H9 (cell line): ENCODE data around the gene CAMK1G. TPM values are rescaled to one million over a fixed set of nuclear protein-coding genes. Genes with fewer than 3 reads are reported as not detected.

ENCODE experiments used
- DNase-seq: peaks from one replicate; pipeline ENCODE4 v3.0.0-alpha.2; 2017
- H2AFZ ChIP-seq: one replicate; pipeline ENCODE4 v1.6.1; 2013; ENCODE audit warnings: mild to moderate bottlenecking, low read length, control low read depth, moderate library complexity
- H2AK5ac ChIP-seq: 2 replicates; pipeline ENCODE4 v1.6.1; 2013; ENCODE audit warnings: low read length, control low read depth, mixed read lengths; ENCODE audit not compliant: insufficient read length
- H2BK120ac ChIP-seq: one replicate; pipeline ENCODE4 v1.6.1; 2013; ENCODE audit warnings: low read depth, mild to moderate bottlenecking, low read length, control low read depth, inconsistent platforms; ENCODE audit not compliant: poor library complexity, severe bottlenecking
- H2BK12ac ChIP-seq: 2 replicates; pipeline ENCODE4 v1.6.1; 2013; ENCODE audit warnings: low read length, control low read depth, mixed read lengths, low read depth; ENCODE audit not compliant: insufficient read length
- H2BK15ac ChIP-seq: 2 replicates; pipeline ENCODE4 v1.6.1; 2013; ENCODE audit warnings: low read depth, low read length, control low read depth
- H2BK20ac ChIP-seq: one replicate; pipeline ENCODE4 v1.6.1; 2013; ENCODE audit warnings: low read depth, mild to moderate bottlenecking, low read length, control low read depth, inconsistent platforms; ENCODE audit not compliant: poor library complexity, severe bottlenecking
- H2BK5ac ChIP-seq: 2 replicates; pipeline ENCODE4 v1.6.1; 2013; ENCODE audit warnings: low read length, control low read depth, mixed read lengths; ENCODE audit not compliant: insufficient read length
- H3K14ac ChIP-seq: 2 replicates; pipeline ENCODE4 v1.6.1; 2013; ENCODE audit warnings: low read length, control low read depth; ENCODE audit not compliant: insufficient read depth
- H3K18ac ChIP-seq: 2 replicates; pipeline ENCODE4 v1.6.1; 2013; ENCODE audit warnings: low read depth, mild to moderate bottlenecking, mixed read lengths, low read length, control low read depth; ENCODE audit not compliant: insufficient read length
- H3K23ac ChIP-seq: 2 replicates; pipeline ENCODE4 v1.6.1; 2013; ENCODE audit warnings: low read length, control low read depth, mixed read lengths, low read depth; ENCODE audit not compliant: insufficient read length
- H3K23me2 ChIP-seq: 2 replicates; pipeline ENCODE4 v1.6.1; 2013; ENCODE audit warnings: low read depth, mild to moderate bottlenecking, mixed read lengths, low read length, control low read depth; ENCODE audit not compliant: insufficient read length, poor library complexity, severe bottlenecking
- H3K27ac ChIP-seq: 2 replicates; pipeline ENCODE4 v1.5.1; 2013; ENCODE audit warnings: low read length, control low read depth, mixed read lengths, low read depth; ENCODE audit not compliant: insufficient read length
- H3K27me3 ChIP-seq: 2 replicates; pipeline ENCODE4 v1.6.1; 2013; ENCODE audit warnings: low read length, control low read depth, inconsistent platforms; ENCODE audit not compliant: insufficient read depth
- H3K4ac ChIP-seq: 2 replicates; pipeline ENCODE4 v1.6.1; 2013; ENCODE audit warnings: low read depth, mild to moderate bottlenecking, control low read depth, inconsistent platforms, low read length, moderate library complexity
- H3K4me1 ChIP-seq: 2 replicates; pipeline ENCODE4 v1.6.1; 2013; ENCODE audit warnings: low read length, control low read depth, inconsistent platforms; ENCODE audit not compliant: insufficient read depth
- H3K4me2 ChIP-seq: 2 replicates; pipeline ENCODE4 v1.6.1; 2013; ENCODE audit warnings: low read length, control low read depth, mixed read lengths; ENCODE audit not compliant: insufficient read length, insufficient read depth
- H3K56ac ChIP-seq: 2 replicates; pipeline ENCODE4 v1.6.1; 2013; ENCODE audit warnings: low read depth, mild to moderate bottlenecking, mixed read lengths, low read length, control low read depth; ENCODE audit not compliant: insufficient read length
- H3K79me1 ChIP-seq: 2 replicates; pipeline ENCODE4 v1.6.1; 2013; ENCODE audit warnings: low read depth, mild to moderate bottlenecking, moderate library complexity, low read length, control low read depth, inconsistent platforms; ENCODE audit not compliant: insufficient read depth, poor library complexity, severe bottlenecking
- H3K79me2 ChIP-seq: 2 replicates; pipeline ENCODE4 v1.6.1; 2013; ENCODE audit warnings: low read length, control low read depth, inconsistent platforms; ENCODE audit not compliant: insufficient read depth
- H3K9ac ChIP-seq: 2 replicates; pipeline ENCODE4 v1.6.1; 2013; ENCODE audit warnings: low read length, control low read depth, mixed read lengths; ENCODE audit not compliant: insufficient read length; ENCODE audit errors: extremely low read depth
- H3K9me3 ChIP-seq: one replicate; pipeline ENCODE4 v1.6.1; 2013; ENCODE audit warnings: low read depth, low read length, inconsistent platforms; ENCODE audit not compliant: control insufficient read depth
- H3T11ph ChIP-seq: one replicate; pipeline ENCODE4 v1.6.1; 2013; ENCODE audit warnings: mild to moderate bottlenecking, low read length, control low read depth, inconsistent platforms
- H4K20me1 ChIP-seq: one replicate; pipeline ENCODE4 v1.6.1; 2013; ENCODE audit not compliant: control insufficient read depth, insufficient read length, insufficient read depth
- H4K5ac ChIP-seq: 2 replicates; pipeline ENCODE4 v1.6.1; 2013; ENCODE audit warnings: low read depth, mild to moderate bottlenecking, mixed read lengths, low read length, control low read depth; ENCODE audit not compliant: insufficient read length
- H4K8ac ChIP-seq: replicated peaks from 2 replicates; pipeline ENCODE4 v1.6.1; 2013; ENCODE audit warnings: low read length, control low read depth, mixed read lengths, low read depth; ENCODE audit not compliant: insufficient read length
- H4K91ac ChIP-seq: 2 replicates; pipeline ENCODE4 v1.6.1; 2013; ENCODE audit warnings: low read depth, mild to moderate bottlenecking, moderate library complexity, mixed read lengths, low read length, control low read depth; ENCODE audit not compliant: insufficient read length
- H3K27ac Mint-ChIP-seq, 3 experiments: 2 replicates in 2 of 3; 3 replicates in 1 of 3; pipeline ENCODE4 v1.8.0; 2020 to 2021; ENCODE audit warnings: mixed read lengths in 3 of 3, mild to moderate bottlenecking in 1 of 3, moderate library complexity in 1 of 3
- H3K27me3 Mint-ChIP-seq: 2 replicates; pipeline ENCODE4 v1.8.0; 2021; ENCODE audit warnings: low read depth, mild to moderate bottlenecking, moderate library complexity, mixed read lengths
- H3K36me3 Mint-ChIP-seq, 3 experiments: 2 replicates in 2 of 3; 3 replicates in 1 of 3; pipeline ENCODE4 v1.8.0; 2020 to 2021; ENCODE audit warnings: low read depth in 3 of 3, mixed read lengths in 3 of 3; ENCODE audit not compliant: insufficient read depth in 1 of 3
- H3K4me1 Mint-ChIP-seq, 2 experiments: 2 replicates each; pipeline ENCODE4 v1.8.0; 2020; ENCODE audit warnings: mixed read lengths in 2 of 2
- H3K4me3 Mint-ChIP-seq, 2 experiments: 2 replicates in 1 of 2; 3 replicates in 1 of 2; pipeline ENCODE4 v1.8.0; 2020 to 2021; ENCODE audit warnings: mild to moderate bottlenecking in 2 of 2, mixed read lengths in 2 of 2, moderate library complexity in 1 of 2
- H3K9me3 Mint-ChIP-seq, 2 experiments: 2 replicates in 1 of 2; 3 replicates in 1 of 2; pipeline ENCODE4 v1.8.0; 2020; ENCODE audit warnings: mild to moderate bottlenecking in 2 of 2, mixed read lengths in 2 of 2, moderate library complexity in 1 of 2
- CTCF ChIP-seq: fragments of 200-600 bp; sonication (generic); conservative IDR thresholded peaks from 3 replicates; pipeline ENCODE4 v1.8.0; 2021; ENCODE audit warnings: antibody characterized with exemption, mild to moderate bottlenecking
- WGBS: extraction: QIAGEN DNeasy Blood & Tissue Kit; methylation state at CpG from one replicate; pipeline ENCODE4 v1.1.7; 2013; ENCODE audit warnings: missing lambda C conversion rate, low lambda C conversion rate, mixed read lengths; ENCODE audit not compliant: insufficient read length; ENCODE audit errors: extremely low coverage; 5-methylcytosine and 5-hydroxymethylcytosine counted together
- total RNA-seq: library from RNA; stranded (reverse); gene quantifications from 2 replicates; pipeline ENCODE4 v1.2.1, GENCODE V29; 2021

The CAMK1G gene
- total RNA-seq, 1 experiment from 2014 or later = 0.28 TPM

GRCh38 chr1:209641832-209642172, 58.3 kb downstream of the CAMK1G start:
- Histone ChIP-seq H2AFZ (no peak overlapping the region), H3K4ac (no peak overlapping the region), H3K56ac (no peak overlapping the region), H2BK120ac (no peak overlapping the region), H2BK20ac (no peak overlapping the region), H4K20me1 (no peaks in the 10 kb centered on the region), H4K5ac (no peak overlapping the region), H3K79me2 (no peaks in the 10 kb centered on the region), H3K79me1 (no peaks in the 10 kb centered on the region), H3K23me2 (no peaks in the 10 kb centered on the region), H3K27me3 (no peaks in the 10 kb centered on the region), H3K27ac (no peak overlapping the region), H3K9ac (no peak overlapping the region), H2BK12ac (no peak overlapping the region), H3K14ac (no peak overlapping the region), H3T11ph (no peak overlapping the region), H3K4me1 (no peaks in the 10 kb centered on the region), H2BK5ac (no peak overlapping the region), H4K91ac (no peak overlapping the region), H3K4me2 (no peak overlapping the region), H3K9me3 (no peaks in the 10 kb centered on the region), H4K8ac (no peak overlapping the region), H3K23ac (no peak overlapping the region), H2BK15ac (no peak overlapping the region), H2AK5ac (no peak overlapping the region), H3K18ac (no peak overlapping the region)
- DNase-seq = no peak
- no peaks in the 10 kb centered on the region for H3K36me3 Mint-ChIP-seq
- no peak for TF ChIP-seq CTCF
- peaks cover 3% of the 10 kb centered on the region for H3K27me3 Mint-ChIP-seq
- H3K4me1 Mint-ChIP-seq = peaks cover 11 to 13% of the 10 kb centered on the region in 2 experiments
- H3K9me3 Mint-ChIP-seq = no peaks in the 10 kb centered on the region
- peak overlapping the region in 1 of 3 experiments; percentile 60; a peak in 1 of 7 replicates for H3K27ac Mint-ChIP-seq
- no peak overlapping the region for H3K4me3 Mint-ChIP-seq
- no CpG with 5 or more reads among the region's 5 CpGs for WGBS
